Heart left ventricle (tissue), 16 donors: ENCODE measurements around the gene ALPL. TPM values are rescaled to one million over a fixed set of nuclear protein-coding genes. Genes with fewer than 3 reads are reported as not detected.
A peak's percentile ranks its signal among the peaks of the same experiment; 100 is the strongest.

Experiments used
- ATAC-seq, 4 donors: fragments of 200-7000 bp; cut with Tn5 transposase; one replicate each; pipeline ENCODE4 v1.9.1; 2020 to 2022; ENCODE audit warnings: moderate library complexity in 4 of 4, mild to moderate bottlenecking in 3 of 4, moderate number of reproducible peaks in 1 of 4
- DNase-seq, 5 donors: peaks; one replicate each; pipeline ENCODE4 v3.0.0-alpha.2; 2020
- H3K27ac ChIP-seq, 12 donors: fragments of 200-600 bp; sonication (generic) in 4 of 12; one replicate each; pipeline versions ENCODE4 v1.5.0 to v1.8.0; 2016 to 2022; ENCODE audit warnings: mild to moderate bottlenecking in 2 of 12
- H3K27me3 ChIP-seq, 9 donors: fragments of 200-600 bp; sonication (generic) in 2 of 9; one replicate each; pipeline versions ENCODE4 v1.5.1 to v1.8.0; 2016 to 2022; ENCODE audit warnings: mild to moderate bottlenecking in 3 of 9
- H3K36me3 ChIP-seq, 9 donors: fragments of 200-600 bp; sonication (generic) in 2 of 9; one replicate each; pipeline versions ENCODE4 v1.5.0 to v1.8.0; 2018 to 2022; ENCODE audit warnings: mild to moderate bottlenecking in 2 of 9
- H3K4me1 ChIP-seq, 12 donors: fragments of 200-600 bp; sonication (generic) in 4 of 12; one replicate each; pipeline versions ENCODE4 v1.5.0 to v1.8.0; 2016 to 2022; ENCODE audit warnings: mild to moderate bottlenecking in 3 of 12
- H3K4me3 ChIP-seq, 12 donors: fragments of 200-600 bp; sonication (generic) in 4 of 12; one replicate each; pipeline versions ENCODE4 v1.5.0 to v1.8.0; 2017 to 2022; ENCODE audit warnings: mild to moderate bottlenecking in 9 of 12, moderate library complexity in 4 of 12
- H3K9me3 ChIP-seq, 12 donors: fragments of 200-600 bp; sonication (generic) in 4 of 12; one replicate each; pipeline versions ENCODE4 v1.5.0 to v1.8.0; 2016 to 2022; ENCODE audit warnings: mild to moderate bottlenecking in 1 of 12
- POLR2A ChIP-seq, 2 donors: fragments of 450-650 bp; IDR thresholded peaks; one replicate each; pipeline ENCODE4 v1.6.1; 2017; ENCODE audit warnings: antibody characterized with exemption in 2 of 2, mild to moderate bottlenecking in 2 of 2, moderate library complexity in 2 of 2
- WGBS, 4 donors: extraction: QIAGEN DNeasy Blood & Tissue Kit in 2 of 4; methylation state at CpG; one replicate each; pipeline versions ENCODE4 v1.1.5 to v1.1.7; 2013 to 2018; 5-methylcytosine and 5-hydroxymethylcytosine counted together
- intact Hi-C, 10 donors: fragments of 100-400 bp; cut with DNase I; formaldehyde crosslinking; loops; one replicate each; pipeline versions ENCODE4 v1.11.1 to v1.14.2; 2022
- polyA plus RNA-seq, 2 donors: library from polyadenylated mRNA; stranded (reverse); fragments of 200-250 nt; gene quantifications; one replicate each; pipeline ENCODE4 v1.2.3, GENCODE V29; 2013
- total RNA-seq, 9 donors: library from RNA; depleted of rRNA in 2 of 9; stranded (reverse); fragments of >200 nt in 2 of 9; fragmentation: NEBNext Ultra II Directional in 3 of 9; extraction: Animal tissue kit (Norgen Biotek cat#: 25700) in 3 of 9; gene quantifications; one replicate each; pipeline versions ENCODE4 v1.1.0 to v1.2.4, GENCODE V29; 2016 to 2023
- TF ChIP-seq, protein P1 (sequence below), 12 donors: fragments of 200-600 bp; sonication (generic) in 4 of 12; IDR thresholded peaks; one replicate each; pipeline versions ENCODE4 v1.5.0 to v1.8.0; 2018 to 2022; ENCODE audit warnings: antibody characterized with exemption in 12 of 12, mild to moderate bottlenecking in 5 of 12
- donor health status: ischemic (EF 13 %, LVEDD 7.1; RV severe dilation, severe dysfunction).
- donor health status: healthy with polysubstance abuse.
- donor health status: DM: no; HTN: yes; CAD: no.
- donor health status: DM: no; HTN: no; CAD: no.
- donor health status: ischemic (EF 25% LVEDD 6.9; RV normal size, moderate dysfunction).
- donor health status: ischemic (EF 25% LVEDD 5.7; RV mildly dilated, moderate dysfunction).
- donor health status: healthy.
- donor health status: DM: yes; HTN: yes; CAD: no.
- donor health status: ischemic (EF 35%, LVEDD 5.7; RV mildly dilated, moderate dysfunction).
- donor health status: nonischemic (EF 11% LVEDD 7.7; RV severe dilation, severe dysfunction).
- donor health status: DM: yes; HTN: yes; CAD: no.
- donor health status: PGD.
- donor health status: ischemic (EF 29% LVEDD 5.4; RV normal size, mild dysfunction).
- donor health status: nonischemic (EF 23%, LVEDD 6.1; RV moderate dilation, normal function).

Gene ALPL
- total and polyA plus RNA-seq, 11 donors: 6.3 to 45.8 (median 12.3) TPM

DNA sequence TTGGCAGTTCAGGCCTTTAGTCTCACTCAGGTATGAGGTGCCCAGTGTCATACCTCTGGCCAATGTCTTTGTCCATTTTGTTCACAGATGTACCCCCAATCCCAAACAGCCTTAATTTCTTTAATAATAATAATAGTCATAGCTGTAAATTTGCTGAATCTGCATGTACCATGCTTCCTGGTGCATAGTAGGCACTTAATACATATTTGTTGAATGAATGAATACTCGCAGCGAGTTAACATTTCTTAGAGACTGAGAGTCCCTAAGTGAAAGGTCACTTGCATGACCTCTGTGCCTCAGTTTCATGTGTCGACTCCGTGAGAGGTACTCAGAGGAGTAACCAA lies 12.5 kb downstream of the ALPL start:
- ATAC-seq (no peak), DNase-seq (no peak)
- Histone ChIP-seq H3K36me3 (no peaks in the 10 kb centered on the region), H3K4me1 (peaks cover 0 to 13% (median 7%) of the 10 kb centered on the region in 12 donors), H3K9me3 (no peaks in the 10 kb centered on the region), H3K4me3 (no peak overlapping the region), H3K27ac (no peak overlapping the region), H3K27me3 (no peaks in the 10 kb centered on the region)
- 97 to 99% (median 98%) methylated on average over 4 of the region's 4 CpGs for whole genome bisulfite sequencing, 4 donors
- no peak for TF ChIP-seq POLR2A (IDR thresholded peaks at IDR 0.05)
- TF ChIP-seq, protein P1, sequence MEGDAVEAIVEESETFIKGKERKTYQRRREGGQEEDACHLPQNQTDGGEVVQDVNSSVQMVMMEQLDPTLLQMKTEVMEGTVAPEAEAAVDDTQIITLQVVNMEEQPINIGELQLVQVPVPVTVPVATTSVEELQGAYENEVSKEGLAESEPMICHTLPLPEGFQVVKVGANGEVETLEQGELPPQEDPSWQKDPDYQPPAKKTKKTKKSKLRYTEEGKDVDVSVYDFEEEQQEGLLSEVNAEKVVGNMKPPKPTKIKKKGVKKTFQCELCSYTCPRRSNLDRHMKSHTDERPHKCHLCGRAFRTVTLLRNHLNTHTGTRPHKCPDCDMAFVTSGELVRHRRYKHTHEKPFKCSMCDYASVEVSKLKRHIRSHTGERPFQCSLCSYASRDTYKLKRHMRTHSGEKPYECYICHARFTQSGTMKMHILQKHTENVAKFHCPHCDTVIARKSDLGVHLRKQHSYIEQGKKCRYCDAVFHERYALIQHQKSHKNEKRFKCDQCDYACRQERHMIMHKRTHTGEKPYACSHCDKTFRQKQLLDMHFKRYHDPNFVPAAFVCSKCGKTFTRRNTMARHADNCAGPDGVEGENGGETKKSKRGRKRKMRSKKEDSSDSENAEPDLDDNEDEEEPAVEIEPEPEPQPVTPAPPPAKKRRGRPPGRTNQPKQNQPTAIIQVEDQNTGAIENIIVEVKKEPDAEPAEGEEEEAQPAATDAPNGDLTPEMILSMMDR (IDR thresholded peaks at IDR 0.05): no peak
- intact Hi-C loops: no loop called here

DNA sequence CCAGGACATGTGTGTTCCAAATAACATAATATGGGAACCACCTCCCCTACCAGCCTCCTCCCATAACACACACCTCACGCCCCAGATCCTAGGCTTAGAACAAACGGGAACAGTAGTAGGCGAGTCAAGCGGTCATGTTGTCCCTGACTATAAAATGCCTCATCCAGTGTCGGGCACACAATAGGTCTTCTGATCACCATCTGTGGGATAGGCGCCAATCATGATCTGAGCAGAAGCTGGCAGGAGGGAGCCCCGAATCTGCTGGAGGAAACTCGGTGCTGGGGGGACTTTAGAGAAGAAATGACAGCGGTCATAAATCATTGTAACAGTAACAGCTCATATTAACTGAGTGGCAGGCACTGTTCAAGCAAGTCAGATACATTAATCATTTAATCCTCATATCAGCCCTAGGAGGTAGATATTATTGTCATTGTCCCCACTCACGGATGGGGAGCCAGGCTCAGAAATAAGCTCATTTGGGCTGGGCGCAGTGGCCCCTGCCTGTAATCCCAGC lies 13.4 kb downstream of the ALPL start:
- no peaks in the 10 kb centered on the region for H3K9me3 ChIP-seq
- intact Hi-C loops: no loop called here
- peaks cover 0 to 13% (median 7%) of the 10 kb centered on the region in 12 donors for H3K4me1 ChIP-seq
- H3K4me3 ChIP-seq: no peak overlapping the region
- ATAC-seq (no peak), DNase-seq (no peak)
- TF ChIP-seq, protein P1 (IDR thresholded peaks at IDR 0.05): no peak
- no peak for TF ChIP-seq POLR2A (IDR thresholded peaks at IDR 0.05)
- H3K27ac ChIP-seq: no peak overlapping the region
- no peaks in the 10 kb centered on the region for H3K36me3 ChIP-seq
- H3K27me3 ChIP-seq: no peaks in the 10 kb centered on the region
- 90 to 92% (median 91%) methylated on average over 11 of the region's 11 CpGs for WGBS, 4 donors

DNA sequence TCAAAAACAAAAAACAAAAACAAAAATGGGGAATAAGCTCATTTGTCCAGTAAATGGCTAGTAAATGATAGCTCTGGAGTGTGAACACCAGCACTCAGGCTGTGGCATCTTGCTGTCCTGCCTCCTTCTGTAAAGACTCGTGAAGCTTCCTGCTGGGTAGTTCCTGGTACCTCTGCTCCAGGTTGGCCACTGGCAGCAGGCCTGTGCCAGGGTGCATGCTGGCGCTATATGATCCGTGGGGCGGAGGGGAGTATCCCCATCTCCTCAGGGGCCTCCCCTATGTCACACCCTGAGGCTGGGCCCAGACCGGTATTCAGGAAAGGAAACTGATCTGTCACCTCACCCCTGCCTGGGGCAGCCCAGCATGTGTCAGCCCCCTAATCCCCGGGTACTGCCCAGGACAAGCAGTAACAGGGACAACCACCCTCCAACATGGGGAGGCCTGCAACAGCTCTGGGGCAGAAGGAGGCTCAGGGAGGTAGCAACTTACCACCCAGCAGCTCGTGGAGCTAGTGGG lies 14.1 kb downstream of the ALPL start:
- H3K27ac ChIP-seq: no peak overlapping the region
- DNase-seq (no peak), ATAC-seq (no peak)
- WGBS, 4 donors: 83 to 93% (median 90%) methylated on average over 7 of the region's 7 CpGs
- H3K9me3 ChIP-seq: no peaks in the 10 kb centered on the region
- no peaks in the 10 kb centered on the region for H3K27me3 ChIP-seq
- intact Hi-C loops: no loop called here
- TF ChIP-seq, protein P1 (IDR thresholded peaks at IDR 0.05): no peak
- TF ChIP-seq POLR2A (IDR thresholded peaks at IDR 0.05): no peak
- peaks cover 0 to 13% (median 7%) of the 10 kb centered on the region in 12 donors for H3K4me1 ChIP-seq
- no peaks in the 10 kb centered on the region for H3K36me3 ChIP-seq
- H3K4me3 ChIP-seq: no peak overlapping the region

DNA sequence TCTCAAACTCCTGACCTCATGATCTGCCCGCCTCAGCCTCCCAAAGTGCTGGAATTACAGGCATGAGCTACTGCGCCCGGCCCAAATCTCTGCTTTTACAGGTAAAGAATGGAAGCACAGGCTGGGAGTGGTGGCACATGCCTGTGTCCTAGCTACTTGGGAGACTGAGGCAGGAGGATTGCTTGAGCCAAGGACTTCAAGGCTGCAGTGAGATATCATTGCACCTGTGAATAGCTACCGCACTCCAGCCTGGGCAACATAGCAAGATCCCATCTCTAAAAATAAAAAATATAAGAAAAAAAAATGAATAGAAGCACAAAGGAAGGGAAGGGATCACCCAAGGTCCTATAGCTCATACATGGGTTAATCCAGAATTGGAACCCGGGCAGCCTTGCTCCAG lies 15.0 kb downstream of the ALPL start:
- H3K4me1 ChIP-seq: peaks cover 0 to 13% (median 7%) of the 10 kb centered on the region in 12 donors
- intact Hi-C loops: no loop called here
- no peaks in the 10 kb centered on the region for H3K27me3 ChIP-seq
- no peaks in the 10 kb centered on the region for H3K9me3 ChIP-seq
- no peak for TF ChIP-seq POLR2A (IDR thresholded peaks at IDR 0.05)
- TF ChIP-seq, protein P1 (IDR thresholded peaks at IDR 0.05): no peak
- WGBS, 4 donors: 80 to 98% (median 85%) methylated on average over 5 of the region's 5 CpGs
- no peak overlapping the region for H3K4me3 ChIP-seq
- peak overlapping the region in 4 of 12 donors; percentile 23 to 71 (median 60) for H3K27ac ChIP-seq
- H3K36me3 ChIP-seq: no peaks in the 10 kb centered on the region
- no peak for DNase-seq
- ATAC-seq: no peak
